Naive thymus-derived CD4-positive, alpha-beta T cell (primary cell): Measurements from ENCODE around the gene ARL4C. TPM values are rescaled to one million over a fixed set of nuclear protein-coding genes. Genes with fewer than 3 reads are reported as not detected.

Experiments
- ATAC-seq: fragments of 150-1000 bp; cut with Tn5 transposase; 2 replicates; pipeline ENCODE4 v1.10.0; 2021; ENCODE audit warnings: mild to moderate bottlenecking, moderate library complexity
- CTCF ChIA-PET: fragments of 350-600 bp; sonication (Branson Sonifier 250); formaldehyde crosslinking; loops from one replicate; lab custom pipeline; 2021; ENCODE audit warnings: antibody characterized with exemption; lab: Charles Lee
- POLR2A ChIA-PET: fragments of 350-600 bp; sonication (Branson Sonifier 250); formaldehyde crosslinking; loops from one replicate; lab custom pipeline; 2021; ENCODE audit warnings: antibody characterized with exemption, inconsistent platforms; lab: Charles Lee
- DNase-seq, 9 donors: peaks; one replicate each; pipeline versions ENCODE4 v3.0.0 to v3.0.0-alpha.2; 2020 to 2022; ENCODE audit warnings: mixed read lengths in 1 of 9
- H3K27ac ChIP-seq: one replicate; pipeline ENCODE4 v1.7.0; 2013; ENCODE audit warnings: mild to moderate bottlenecking, low read depth, low read length, moderate library complexity
- H3K27me3 ChIP-seq, 2 donors: one replicate each; pipeline ENCODE4 v1.7.0; 2013; ENCODE audit warnings: low read length in 2 of 2, mild to moderate bottlenecking in 2 of 2, moderate library complexity in 2 of 2; ENCODE audit not compliant: control insufficient read depth in 2 of 2, insufficient read depth in 2 of 2
- H3K36me3 ChIP-seq, 3 experiments: 1 replicate in 2 of 3; 2 replicates in 1 of 3; pipeline ENCODE4 v1.7.0; 2013; ENCODE audit warnings: low read length in 3 of 3, mild to moderate bottlenecking in 3 of 3, moderate library complexity in 1 of 3; ENCODE audit not compliant: insufficient read depth in 3 of 3, control insufficient read depth in 2 of 3
- H3K4me1 ChIP-seq, 2 donors: one replicate each; pipeline ENCODE4 v1.7.0; 2013; ENCODE audit warnings: low read length in 2 of 2, mild to moderate bottlenecking in 2 of 2, moderate library complexity in 1 of 2; ENCODE audit not compliant: control insufficient read depth in 2 of 2, insufficient read depth in 2 of 2
- H3K4me3 ChIP-seq: 2 replicates; pipeline ENCODE4 v1.7.0; 2013; ENCODE audit warnings: mild to moderate bottlenecking, low read length
- H3K9me3 ChIP-seq, 3 experiments: 1 replicate in 2 of 3; 2 replicates in 1 of 3; pipeline ENCODE4 v1.7.0; 2013; ENCODE audit warnings: low read length in 3 of 3; ENCODE audit not compliant: control insufficient read depth in 2 of 3
- H3K27ac Mint-ChIP-seq, 9 donors: one replicate each; pipeline ENCODE4 v1.8.0; 2020 to 2022; ENCODE audit warnings: mixed read lengths in 9 of 9, mild to moderate bottlenecking in 8 of 9, moderate library complexity in 5 of 9, inconsistent platforms in 2 of 9
- H3K27me3 Mint-ChIP-seq, 5 donors: one replicate each; pipeline ENCODE4 v1.8.0; 2021 to 2022; ENCODE audit warnings: mixed read lengths in 5 of 5, mild to moderate bottlenecking in 1 of 5
- H3K36me3 Mint-ChIP-seq, 5 donors: one replicate each; pipeline ENCODE4 v1.8.0; 2020 to 2022; ENCODE audit warnings: mixed read lengths in 5 of 5, mild to moderate bottlenecking in 3 of 5, inconsistent platforms in 1 of 5
- H3K4me1 Mint-ChIP-seq, 7 donors: one replicate each; pipeline ENCODE4 v1.8.0; 2020 to 2022; ENCODE audit warnings: mixed read lengths in 7 of 7, mild to moderate bottlenecking in 3 of 7, inconsistent platforms in 1 of 7
- H3K4me3 Mint-ChIP-seq, 10 donors: one replicate each; pipeline ENCODE4 v1.8.0; 2020 to 2022; ENCODE audit warnings: mild to moderate bottlenecking in 10 of 10, mixed read lengths in 10 of 10, moderate library complexity in 6 of 10, inconsistent platforms in 2 of 10
- H3K9me3 Mint-ChIP-seq, 11 donors: one replicate each; pipeline ENCODE4 v1.8.0; 2020 to 2022; ENCODE audit warnings: mixed read lengths in 11 of 11, mild to moderate bottlenecking in 4 of 11, inconsistent platforms in 1 of 11, moderate library complexity in 1 of 11
- intact Hi-C, 2 donors: fragments of 100-400 bp; cut with micrococcal nuclease; formaldehyde crosslinking; loops; one replicate each; pipeline ENCODE4 v1.15.1; 2023
- polyA plus RNA-seq, 2 donors: library from polyadenylated mRNA; unstranded; fragments of 300-500 nt; fragmentation: Illumina TruSeq; gene quantifications; one replicate each; pipeline ENCODE4 v1.2.3, GENCODE V29; 2021
- total RNA-seq, 6 experiments: library from RNA in 5 of 6; stranded (reverse) in 5 of 6; gene quantifications; 1 replicate in 5 of 6; 2 replicates in 1 of 6; pipeline ENCODE4 v1.2.3 and lab custom pipeline; 2021 to 2026

Gene ARL4C
- total and polyA plus RNA-seq, 7 experiments from 2014 or later: 90.6 to 329 (median 202) TPM

DNA sequence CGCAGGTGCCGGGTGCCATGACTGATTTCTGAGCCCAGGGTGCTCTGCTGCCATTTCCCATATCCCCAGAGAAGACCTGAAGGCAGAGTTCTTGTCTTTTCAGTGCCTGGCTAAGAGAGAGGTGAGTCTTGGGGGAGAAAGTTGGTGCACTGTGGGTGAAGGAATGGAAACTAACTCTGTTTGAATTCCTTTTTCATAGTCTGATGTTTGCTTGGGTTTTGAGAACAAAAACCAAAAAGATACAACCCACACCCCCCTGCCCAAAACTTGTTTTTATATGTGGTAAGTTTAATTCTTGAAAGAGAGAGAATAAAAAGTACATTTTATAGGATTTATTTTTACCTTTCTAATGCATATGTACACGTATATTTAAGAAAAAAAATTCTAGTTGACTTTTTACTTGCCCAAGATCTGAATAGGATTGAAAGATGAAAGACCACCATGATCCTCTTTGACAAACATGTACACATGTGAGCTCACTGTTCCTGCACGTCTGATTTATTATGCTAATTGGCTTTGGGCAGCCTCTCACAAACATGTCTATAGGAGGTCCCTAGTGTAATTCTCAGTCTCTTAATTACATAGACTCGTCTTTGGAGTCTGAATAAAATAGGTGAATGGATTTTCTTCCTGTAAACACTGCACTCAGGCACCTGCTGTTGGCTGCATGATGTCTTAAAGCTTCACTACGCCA, 46.3 kb downstream of the ARL4C start:
- ATAC-seq (peak; percentile 21), DNase-seq (peak in 7 of 9 donors; percentile 44 to 71 (median 61))
- Mint-ChIP-seq H3K4me1 (peaks cover 42 to 85% (median 83%) of the 10 kb centered on the region in 7 donors), H3K36me3 (peaks cover 10 to 75% (median 49%) of the 10 kb centered on the region in 5 donors), H3K9me3 (peaks cover 0 to 16% (median 5%) of the 10 kb centered on the region in 11 donors), H3K4me3 (peak overlapping the region; percentile 83 to 99 (median 91)), H3K27ac (peak overlapping the region; percentile 90 to 100 (median 96)), H3K27me3 (no peaks in the 10 kb centered on the region)
- Histone ChIP-seq H3K27me3 (no peaks in the 10 kb centered on the region), H3K4me1 (peaks cover 71 to 76% of the 10 kb centered on the region in 2 donors), H3K36me3 (no peaks in the 10 kb centered on the region), H3K27ac (peak overlapping the region; percentile 96), H3K4me3 (peak overlapping the region; percentile 71), H3K9me3 (no peaks in the 10 kb centered on the region)
- intact Hi-C loops: no loop called here
- ChIA-PET CTCF (interaction anchor here (0.9 to 2.1 kb wide), 4 partner anchors 12 to 159 kb away, joined by 3 to 4 read pairs (median 4); no protein-coding TSS in a partner anchor), POLR2A (interaction anchor here (1.0 to 27.5 kb wide), 15 partner anchors 8 to 161 kb away, joined by 3 to 643 read pairs (median 6); partner anchors contain the start of gene ARL4C)

DNA sequence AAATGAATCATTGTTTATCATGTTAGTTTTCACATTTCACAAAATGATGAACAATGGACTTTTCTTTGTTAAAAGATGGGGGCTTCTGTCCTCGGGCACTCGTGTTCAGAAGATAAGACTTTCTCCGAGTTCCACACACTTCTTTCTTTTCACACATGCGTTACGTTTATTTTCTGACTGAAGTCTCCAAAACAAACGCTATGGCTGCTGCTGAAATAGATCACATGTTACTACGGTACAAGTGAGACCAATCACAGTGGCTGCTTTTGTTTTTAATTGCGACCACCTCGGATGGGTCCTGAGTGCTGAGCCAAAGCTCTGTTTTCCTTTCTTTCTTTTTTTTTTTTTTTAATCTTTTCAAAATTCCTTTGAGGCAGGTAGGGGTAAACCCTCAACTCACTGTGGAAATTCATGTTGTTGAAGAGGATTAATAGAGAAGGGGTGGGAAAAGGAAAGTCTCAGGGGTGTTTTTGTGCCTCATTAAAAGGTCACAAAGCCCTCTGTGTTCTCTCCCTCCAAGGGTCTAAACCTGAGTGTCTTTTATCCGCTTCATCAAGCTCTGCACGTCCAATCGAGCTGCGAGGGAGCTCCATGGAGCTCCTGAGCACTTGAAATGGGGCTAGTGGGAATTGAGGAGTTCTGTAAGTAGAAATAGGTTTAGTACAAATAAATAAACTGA, 48.2 kb downstream of the ARL4C start:
- H3K27ac ChIP-seq: peak overlapping the region; percentile 96
- Mint-ChIP-seq H3K36me3 (peaks cover 10 to 80% (median 47%) of the 10 kb centered on the region in 5 donors), H3K4me3 (peak overlapping the region; percentile 58 to 99 (median 88)), H3K27ac (peak overlapping the region; percentile 96 to 100 (median 100)), H3K27me3 (no peaks in the 10 kb centered on the region), H3K9me3 (peaks cover 0 to 22% (median 5%) of the 10 kb centered on the region in 11 donors), H3K4me1 (peaks cover 50 to 88% (median 86%) of the 10 kb centered on the region in 7 donors)
- DNase-seq: peak in 2 of 9 donors; percentile 9 to 31
- H3K9me3 ChIP-seq: no peaks in the 10 kb centered on the region
- CTCF ChIA-PET: interaction anchor here (1.1 to 2.7 kb wide), 5 partner anchors 10 to 313 kb away, joined by 3 to 19 read pairs (median 3); no protein-coding TSS in a partner anchor
- H3K36me3 ChIP-seq: no peaks in the 10 kb centered on the region
- POLR2A ChIA-PET: interaction anchor here (0.7 to 27.5 kb wide), 11 partner anchors 11 to 332 kb away, joined by 3 to 643 read pairs (median 44); partner anchors contain the start of gene ARL4C
- H3K4me1 ChIP-seq: peaks cover 76 to 79% of the 10 kb centered on the region in 2 donors
- H3K27me3 ChIP-seq: no peaks in the 10 kb centered on the region
- intact Hi-C loops: loop anchor here in 1 of 2 donors (5.0 kb wide), 1 partner anchor 311 kb away; no protein-coding TSS in a partner anchor
- no peak for ATAC-seq
- no peak overlapping the region for H3K4me3 ChIP-seq

DNA sequence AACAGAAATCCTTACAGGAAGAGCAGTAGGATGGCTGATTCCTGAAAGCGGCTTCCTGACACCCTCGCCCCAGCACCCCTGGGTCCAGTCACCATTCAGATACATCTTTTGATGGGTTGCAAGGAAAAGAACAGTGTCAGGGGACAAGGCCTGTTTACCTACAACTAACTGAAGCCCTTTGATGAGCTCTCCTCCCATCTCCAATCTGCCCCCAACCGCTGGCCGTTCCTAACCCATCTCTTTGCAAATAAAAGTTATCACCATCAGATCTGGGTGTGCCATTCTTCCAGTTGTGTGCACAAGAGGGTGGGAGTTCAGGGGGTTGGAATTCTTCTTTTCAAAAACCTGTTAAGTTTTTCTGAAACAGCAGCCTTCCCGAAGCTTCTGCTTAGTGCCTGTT, 48.9 kb downstream of the ARL4C start:
- peak in 1 of 9 donors; percentile 0 for DNase-seq
- intact Hi-C loops: loop anchor here in 1 of 2 donors (5.0 kb wide), 1 partner anchor 311 kb away; no protein-coding TSS in a partner anchor
- no peaks in the 10 kb centered on the region for H3K27me3 Mint-ChIP-seq

DNA sequence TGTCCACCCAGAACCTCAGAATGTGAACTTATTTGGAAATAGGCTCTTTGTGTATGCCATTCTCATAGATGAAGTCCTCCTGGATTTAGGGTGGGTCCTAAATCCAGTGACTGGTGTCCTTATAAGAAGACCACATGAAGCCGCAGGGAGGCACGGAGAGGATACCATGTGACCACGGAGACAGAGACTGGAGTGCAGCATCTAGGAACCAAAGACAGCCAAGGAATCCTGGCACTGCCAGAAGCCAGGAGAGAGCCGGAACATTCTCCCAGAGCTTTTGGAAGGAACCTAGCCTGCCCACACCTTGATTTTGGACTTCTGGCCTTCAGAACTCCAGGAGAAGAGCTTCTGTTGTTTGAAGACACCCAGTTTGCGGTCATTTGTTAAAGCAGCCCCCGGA, 49.7 kb downstream of the ARL4C start:
- DNase-seq (no peak), ATAC-seq (no peak)
- Mint-ChIP-seq H3K4me3 (peak overlapping the region; percentile 71 to 99 (median 86)), H3K27ac (peak overlapping the region; percentile 96 to 100 (median 100)), H3K9me3 (peaks cover 0 to 19% (median 2%) of the 10 kb centered on the region in 11 donors), H3K36me3 (peaks cover 2 to 78% (median 35%) of the 10 kb centered on the region in 5 donors), H3K27me3 (no peaks in the 10 kb centered on the region), H3K4me1 (peaks cover 57 to 98% (median 91%) of the 10 kb centered on the region in 7 donors)
- Histone ChIP-seq H3K4me3 (peak overlapping the region; percentile 3), H3K4me1 (peaks cover 63 to 94% of the 10 kb centered on the region in 2 donors), H3K27me3 (no peaks in the 10 kb centered on the region), H3K27ac (peak overlapping the region; percentile 96), H3K9me3 (no peaks in the 10 kb centered on the region), H3K36me3 (no peaks in the 10 kb centered on the region)
- CTCF ChIA-PET: interaction anchor here (0.5 to 2.7 kb wide), 17 partner anchors 8 to 311 kb away, joined by 3 to 19 read pairs (median 5); partner anchors contain the start of gene ARL4C
- POLR2A ChIA-PET: interaction anchor here (0.6 to 27.5 kb wide), 19 partner anchors 9 to 309 kb away, joined by 3 to 643 read pairs (median 6); partner anchors contain the start of gene ARL4C
- intact Hi-C loops: loop anchor here in 1 of 2 donors (5.0 kb wide), 1 partner anchor 310 kb away; no protein-coding TSS in a partner anchor

More for the DNA sequence above, 48.9 kb downstream of the ARL4C start:
- H3K4me3 Mint-ChIP-seq: peak overlapping the region; percentile 58 to 99 (median 86)
- no peaks in the 10 kb centered on the region for H3K36me3 ChIP-seq
- peaks cover 71 to 86% of the 10 kb centered on the region in 2 donors for H3K4me1 ChIP-seq
- no peak for ATAC-seq
- H3K9me3 ChIP-seq: no peaks in the 10 kb centered on the region
- H3K4me3 ChIP-seq: peak overlapping the region; percentile 3
- peak overlapping the region; percentile 96 to 100 (median 100) for H3K27ac Mint-ChIP-seq
- peaks cover 8 to 78% (median 40%) of the 10 kb centered on the region in 5 donors for H3K36me3 Mint-ChIP-seq
- peak overlapping the region; percentile 96 for H3K27ac ChIP-seq
- peaks cover 54 to 95% (median 89%) of the 10 kb centered on the region in 7 donors for H3K4me1 Mint-ChIP-seq
- no peaks in the 10 kb centered on the region for H3K27me3 ChIP-seq
- POLR2A ChIA-PET: interaction anchor here (0.7 to 27.5 kb wide), 13 partner anchors 10 to 331 kb away, joined by 3 to 643 read pairs (median 24); partner anchors contain the start of gene ARL4C
- CTCF ChIA-PET: interaction anchor here (0.6 to 2.7 kb wide), 6 partner anchors 9 to 125 kb away, joined by 3 to 19 read pairs (median 4); no protein-coding TSS in a partner anchor
- peaks cover 0 to 25% (median 2%) of the 10 kb centered on the region in 11 donors for H3K9me3 Mint-ChIP-seq

DNA sequence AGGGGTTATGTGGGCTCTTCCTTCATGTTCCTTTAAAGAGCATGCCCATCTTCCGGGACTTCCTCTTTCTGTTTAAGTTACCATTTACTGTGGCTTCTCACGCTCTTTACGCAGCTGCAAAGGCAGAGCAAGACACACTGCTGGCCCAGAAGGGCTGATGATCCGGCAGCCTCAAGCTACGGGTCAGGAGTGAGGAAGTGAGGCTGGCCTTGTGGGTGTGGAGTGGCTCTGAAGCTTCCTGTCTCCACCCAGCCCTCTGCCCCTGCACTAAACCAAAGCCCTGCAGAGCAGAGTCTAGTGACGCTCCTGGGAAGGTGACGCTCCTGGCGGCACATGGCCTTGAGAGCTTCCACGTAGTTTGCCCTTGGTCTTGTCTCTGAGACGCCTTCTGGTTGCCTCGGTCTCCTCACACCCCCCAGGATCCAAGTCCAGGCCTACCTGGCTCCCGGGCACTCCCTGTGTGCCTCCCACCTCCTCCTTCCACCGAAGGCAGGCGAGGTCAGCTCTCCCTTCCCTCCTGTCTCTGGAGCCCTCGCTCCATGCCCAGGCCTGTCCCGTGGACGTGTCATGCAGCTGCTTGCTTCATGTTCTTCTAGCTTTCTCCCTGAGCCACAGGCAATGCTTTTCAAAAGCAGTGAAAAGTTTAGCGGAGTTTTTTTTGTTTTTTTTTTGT, 50.3 kb downstream of the ARL4C start:
- Mint-ChIP-seq H3K27ac (peak overlapping the region; percentile 96 to 100 (median 100)), H3K4me1 (peaks cover 60 to 98% (median 89%) of the 10 kb centered on the region in 7 donors), H3K27me3 (no peaks in the 10 kb centered on the region), H3K4me3 (peak overlapping the region; percentile 71 to 99 (median 86)), H3K36me3 (peaks cover 0 to 77% (median 37%) of the 10 kb centered on the region in 5 donors), H3K9me3 (peaks cover 0 to 17% (median 2%) of the 10 kb centered on the region in 11 donors)
- H3K4me1 ChIP-seq: peaks cover 57 to 93% of the 10 kb centered on the region in 2 donors
- DNase-seq (peak; percentile 58 to 89 (median 85)), ATAC-seq (peak; percentile 92)
- CTCF ChIA-PET: interaction anchor here (0.6 to 2.7 kb wide), 17 partner anchors 8 to 310 kb away, joined by 3 to 19 read pairs (median 5); partner anchors contain the start of gene ARL4C
- intact Hi-C loops: loop anchor here (1.0 to 5.0 kb wide), 10 partner anchors 8 to 309 kb away; no protein-coding TSS in a partner anchor
- no peaks in the 10 kb centered on the region for H3K9me3 ChIP-seq
- no peaks in the 10 kb centered on the region for H3K36me3 ChIP-seq
- no peaks in the 10 kb centered on the region for H3K27me3 ChIP-seq
- H3K4me3 ChIP-seq: peak overlapping the region; percentile 29
- POLR2A ChIA-PET: interaction anchor here (0.6 to 27.5 kb wide), 21 partner anchors 9 to 213 kb away, joined by 3 to 643 read pairs (median 5); partner anchors contain the start of gene ARL4C
- H3K27ac ChIP-seq: peak overlapping the region; percentile 96
